DND-41 (cell line): ENCODE data around the gene B3GALNT2.

ENCODE experiments used
- ATAC-seq: fragments of 200-7000 bp; cut with Tn5 transposase; 3 replicates; pipeline ENCODE4 v1.9.1; 2021; ENCODE audit warnings: low read depth; ENCODE audit not compliant: insufficient read depth
- DNase-seq: peaks from one replicate; pipeline ENCODE4 v3.0.0-alpha.2; 2020
- H2AFZ ChIP-seq: 2 replicates; pipeline ENCODE4 v1.6.0; 2012; ENCODE audit warnings: low read depth, low read length
- H3K27ac ChIP-seq: 2 replicates; pipeline ENCODE4 v1.5.1; 2012; ENCODE audit warnings: low read length, inconsistent platforms
- H3K27me3 ChIP-seq: fragments of 200-600 bp; sonication (generic); 2 replicates; pipeline ENCODE4 v1.6.0; 2012; ENCODE audit warnings: low read length, mild to moderate bottlenecking, inconsistent platforms; ENCODE audit not compliant: insufficient read depth, poor library complexity
- H3K36me3 ChIP-seq: 2 replicates; pipeline ENCODE4 v1.5.1; 2012; ENCODE audit warnings: low read length, inconsistent platforms; ENCODE audit not compliant: insufficient read depth
- H3K4me1 ChIP-seq: 2 replicates; pipeline ENCODE4 v1.5.1; 2012; ENCODE audit warnings: mild to moderate bottlenecking, low read length; ENCODE audit not compliant: insufficient read depth
- H3K4me2 ChIP-seq: 2 replicates; pipeline ENCODE4 v1.6.0; 2012; ENCODE audit warnings: mild to moderate bottlenecking, moderate library complexity, low read length, inconsistent platforms; ENCODE audit not compliant: insufficient read depth
- H3K4me3 ChIP-seq, 2 experiments: fragments of 200-600 bp in 1 of 2; shearing (Covaris generic) in 1 of 2; 2 replicates each; pipeline ENCODE4 v1.5.1; 2012 to 2016; ENCODE audit warnings: inconsistent platforms in 2 of 2, low read length in 2 of 2, mild to moderate bottlenecking in 2 of 2, low read depth in 1 of 2, moderate library complexity in 1 of 2
- H3K79me2 ChIP-seq: 2 replicates; pipeline ENCODE4 v1.6.0; 2012; ENCODE audit warnings: low read length, inconsistent platforms; ENCODE audit not compliant: insufficient read depth
- H3K9ac ChIP-seq: 2 replicates; pipeline ENCODE4 v1.6.0; 2012; ENCODE audit warnings: low read depth, mild to moderate bottlenecking, inconsistent platforms, low read length, moderate library complexity
- H3K9me3 ChIP-seq: 2 replicates; pipeline ENCODE4 v1.5.1; 2012; ENCODE audit warnings: low read length, moderate library complexity, mild to moderate bottlenecking, inconsistent platforms; ENCODE audit not compliant: insufficient read depth, severe bottlenecking
- H4K20me1 ChIP-seq: 2 replicates; pipeline ENCODE4 v1.6.0; 2012; ENCODE audit warnings: low read length; ENCODE audit not compliant: insufficient read depth
- EZH2 ChIP-seq: IDR thresholded peaks from 3 replicates; pipeline ENCODE4 v1.6.1; 2012; ENCODE audit warnings: borderline replicate concordance, low read depth, mild to moderate bottlenecking, moderate library complexity, low read length, inconsistent platforms; ENCODE audit not compliant: severe bottlenecking
- TF ChIP-seq, protein P1 (sequence below): IDR thresholded peaks from 2 replicates; pipeline ENCODE4 v1.5.1; 2012; ENCODE audit warnings: borderline replicate concordance, low read length, moderate library complexity, mild to moderate bottlenecking; ENCODE audit not compliant: poor library complexity, severe bottlenecking; ENCODE audit errors: extremely low read depth

B3GALNT2 gene

DNA sequence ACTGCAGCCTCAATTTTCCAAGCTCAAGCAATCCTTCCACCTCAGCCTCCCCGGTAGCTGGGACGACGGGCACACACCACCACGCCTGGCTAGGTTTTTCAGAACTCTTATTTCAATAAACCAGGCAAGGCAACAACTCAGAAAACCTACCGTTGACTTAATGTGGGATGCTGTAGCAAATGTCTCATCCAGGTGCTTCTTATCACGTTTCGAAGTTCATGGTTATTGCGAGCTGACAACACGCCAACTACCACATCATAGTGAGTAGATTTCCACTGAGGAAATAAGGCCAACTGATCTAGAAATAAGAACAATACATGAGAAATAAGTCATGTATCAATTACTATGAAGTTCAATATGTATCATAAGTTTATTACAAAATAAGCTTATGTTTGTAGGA is 9.7 kb downstream of the B3GALNT2 start:
- Histone ChIP-seq H3K9me3 (no peaks in the 10 kb centered on the region), H3K36me3 (peaks cover 46% of the 10 kb centered on the region), H4K20me1 (no peaks in the 10 kb centered on the region; the same call in 1 of the 2 replicates), H3K27me3 (no peaks in the 10 kb centered on the region), H3K4me1 (peaks cover 9% of the 10 kb centered on the region), H3K27ac (no peak overlapping the region), H2AFZ (no peak overlapping the region), H3K9ac (no peak overlapping the region), H3K4me2 (no peak overlapping the region), H3K79me2 (peaks cover 21% of the 10 kb centered on the region), H3K4me3 (no peak overlapping the region)
- no peak for DNase-seq
- TF ChIP-seq, protein P1, sequence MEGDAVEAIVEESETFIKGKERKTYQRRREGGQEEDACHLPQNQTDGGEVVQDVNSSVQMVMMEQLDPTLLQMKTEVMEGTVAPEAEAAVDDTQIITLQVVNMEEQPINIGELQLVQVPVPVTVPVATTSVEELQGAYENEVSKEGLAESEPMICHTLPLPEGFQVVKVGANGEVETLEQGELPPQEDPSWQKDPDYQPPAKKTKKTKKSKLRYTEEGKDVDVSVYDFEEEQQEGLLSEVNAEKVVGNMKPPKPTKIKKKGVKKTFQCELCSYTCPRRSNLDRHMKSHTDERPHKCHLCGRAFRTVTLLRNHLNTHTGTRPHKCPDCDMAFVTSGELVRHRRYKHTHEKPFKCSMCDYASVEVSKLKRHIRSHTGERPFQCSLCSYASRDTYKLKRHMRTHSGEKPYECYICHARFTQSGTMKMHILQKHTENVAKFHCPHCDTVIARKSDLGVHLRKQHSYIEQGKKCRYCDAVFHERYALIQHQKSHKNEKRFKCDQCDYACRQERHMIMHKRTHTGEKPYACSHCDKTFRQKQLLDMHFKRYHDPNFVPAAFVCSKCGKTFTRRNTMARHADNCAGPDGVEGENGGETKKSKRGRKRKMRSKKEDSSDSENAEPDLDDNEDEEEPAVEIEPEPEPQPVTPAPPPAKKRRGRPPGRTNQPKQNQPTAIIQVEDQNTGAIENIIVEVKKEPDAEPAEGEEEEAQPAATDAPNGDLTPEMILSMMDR: no peak
- no peak for TF ChIP-seq EZH2
- ATAC-seq: no peak

GRCh38 chr1:235491644-235492043 is 12.6 kb downstream of the B3GALNT2 start:
- Histone ChIP-seq H3K36me3 (peaks cover 57% of the 10 kb centered on the region), H3K79me2 (peaks cover 4% of the 10 kb centered on the region; the same call in 1 of the 2 replicates), H3K27ac (no peak overlapping the region), H4K20me1 (no peaks in the 10 kb centered on the region), H3K9ac (no peak overlapping the region), H3K4me3 (no peak overlapping the region), H3K9me3 (no peaks in the 10 kb centered on the region), H3K4me1 (peaks cover 9% of the 10 kb centered on the region), H2AFZ (no peak overlapping the region), H3K27me3 (no peaks in the 10 kb centered on the region), H3K4me2 (no peak overlapping the region)
- no peak for DNase-seq
- no peak for TF ChIP-seq EZH2
- TF ChIP-seq, protein P1: no peak
- ATAC-seq: no peak

GRCh38 chr1:235486321-235486720 is 17.9 kb downstream of the B3GALNT2 start:
- ATAC-seq (no peak), DNase-seq (no peak)
- Histone ChIP-seq H2AFZ (no peak overlapping the region), H3K9me3 (no peaks in the 10 kb centered on the region), H3K9ac (no peak overlapping the region), H3K4me1 (no peaks in the 10 kb centered on the region), H3K4me2 (no peak overlapping the region), H3K27ac (no peak overlapping the region), H3K36me3 (peaks cover 39% of the 10 kb centered on the region), H4K20me1 (no peaks in the 10 kb centered on the region), H3K4me3 (no peak overlapping the region), H3K27me3 (no peaks in the 10 kb centered on the region), H3K79me2 (no peaks in the 10 kb centered on the region)
- TF ChIP-seq EZH2: no peak
- TF ChIP-seq, protein P1: no peak

- H3K27me3 ChIP-seq: no peaks in the 10 kb centered on the region
- peaks cover 38% of the 10 kb centered on the region for H3K36me3 ChIP-seq
- H4K20me1 ChIP-seq: no peaks in the 10 kb centered on the region
- H3K9me3 ChIP-seq: no peaks in the 10 kb centered on the region
- no peak for ATAC-seq
- H3K4me2 ChIP-seq: no peak overlapping the region
- no peak overlapping the region for H3K9ac ChIP-seq
- no peak overlapping the region for H3K4me3 ChIP-seq
- H3K79me2 ChIP-seq: no peaks in the 10 kb centered on the region
- H3K27ac ChIP-seq: no peak overlapping the region
- H2AFZ ChIP-seq: no peak overlapping the region
- no peaks in the 10 kb centered on the region for H3K4me1 ChIP-seq
- TF ChIP-seq EZH2: no peak
- TF ChIP-seq, protein P1: no peak
- DNase-seq: no peak
These were observed 18.7 kb downstream of the B3GALNT2 start for GRCh38 chr1:235485558-235485957.
